SK-N-SH (cell line): Measurements from ENCODE around the gene ANKDD1A. TPM values are rescaled to one million over a fixed set of nuclear protein-coding genes. Genes with fewer than 3 reads are reported as not detected.

ENCODE experiments used
- CTCF ChIA-PET: fragments of 300-600, 350-600 bp; formaldehyde crosslinking; extraction: SDS; loops from one replicate; lab custom pipeline; 2021; lab: Yijun Ruan, JAX
- POLR2A ChIA-PET: fragments of 350-600 bp; sonication (Branson Sonifier 250); formaldehyde crosslinking; extraction: SDS; loops from one replicate; lab custom pipeline; 2020; ENCODE audit warnings: antibody characterized with exemption, inconsistent platforms; lab: Yijun Ruan, JAX
- DNase-seq: peaks from one replicate; pipeline ENCODE4 v3.0.0; 2012
- H2AFZ ChIP-seq: fragments of 200-600 bp; sonication (generic); 2 replicates; pipeline ENCODE4 v1.8.1; 2016; ENCODE audit warnings: antibody characterized with exemption, mild to moderate bottlenecking, low read depth
- H3F3A ChIP-seq: fragments of 200-600 bp; sonication (generic); replicated peaks from 2 replicates; pipeline ENCODE3; 2016; ENCODE audit warnings: antibody characterized with exemption, mild to moderate bottlenecking; ENCODE audit not compliant: insufficient read depth
- H3K27ac ChIP-seq, 2 experiments: fragments of 200-500 bp in 1 of 2; fragments of 200-600 bp in 1 of 2; sonication (Bioruptor generic) in 1 of 2; sonication (generic), shearing (Covaris generic) in 1 of 2; 2 replicates each; pipeline versions ENCODE4 v1.5.1 to v1.6.1; 2014 to 2016; ENCODE audit warnings: low read depth in 2 of 2, inconsistent platforms in 1 of 2, low read length in 1 of 2, mild to moderate bottlenecking in 1 of 2, mixed read lengths in 1 of 2
- H3K27me3 ChIP-seq: fragments of 200-600 bp; sonication (generic), shearing (Covaris generic); 2 replicates; pipeline ENCODE4 v1.6.1; 2016; ENCODE audit warnings: mixed run types; ENCODE audit not compliant: insufficient read depth
- H3K36me3 ChIP-seq, 2 experiments: fragments of 200-500 bp in 1 of 2; fragments of 200-600 bp in 1 of 2; sonication (Bioruptor generic) in 1 of 2; sonication (generic) in 1 of 2; replicated peaks in 1 of 2; 2 replicates each; pipeline versions ENCODE3 to v1.5.1; 2014 to 2016; ENCODE audit warnings: low read length in 1 of 2, mild to moderate bottlenecking in 1 of 2; ENCODE audit not compliant: insufficient read depth in 2 of 2, control insufficient read depth in 1 of 2
- H3K4me1 ChIP-seq, 2 experiments: fragments of 200-500 bp in 1 of 2; fragments of 200-600 bp in 1 of 2; sonication (Bioruptor generic) in 1 of 2; sonication (generic), shearing (Covaris generic) in 1 of 2; 2 replicates each; pipeline versions ENCODE4 v1.5.1 to v1.6.1; 2014 to 2016; ENCODE audit warnings: low read depth in 1 of 2, low read length in 1 of 2, mixed run types in 1 of 2; ENCODE audit not compliant: insufficient read depth in 2 of 2, control insufficient read depth in 1 of 2
- H3K4me2 ChIP-seq: fragments of 200-600 bp; sonication (generic), shearing (Covaris generic); 2 replicates; pipeline ENCODE4 v1.6.1; 2017; ENCODE audit warnings: mixed run types
- H3K4me3 ChIP-seq, 2 experiments: fragments of 200-500 bp in 1 of 2; fragments of 200-600 bp in 1 of 2; sonication (Bioruptor generic) in 1 of 2; sonication (generic), shearing (Covaris generic) in 1 of 2; 2 replicates each; pipeline versions ENCODE4 v1.5.1 to v1.8.1; 2014 to 2016; ENCODE audit warnings: low read depth in 2 of 2, inconsistent platforms in 1 of 2, low read length in 1 of 2, mild to moderate bottlenecking in 1 of 2, mixed read lengths in 1 of 2, moderate library complexity in 1 of 2
- H3K79me2 ChIP-seq: fragments of 200-600 bp; sonication (generic); 2 replicates; pipeline ENCODE4 v1.8.1; 2017; ENCODE audit warnings: mild to moderate bottlenecking; ENCODE audit not compliant: insufficient read depth
- H3K9ac ChIP-seq: fragments of 200-600 bp; sonication (generic); 2 replicates; pipeline ENCODE4 v1.6.1; 2017; ENCODE audit warnings: mixed run types
- H3K9me2 ChIP-seq: fragments of 200-600 bp; sonication (generic); 2 replicates; pipeline ENCODE4 v1.6.1; 2017; ENCODE audit warnings: mixed run types
- H3K9me3 ChIP-seq: fragments of 200-600 bp; sonication (generic); 2 replicates; pipeline ENCODE4 v1.6.1; 2017; ENCODE audit warnings: mixed run types, mild to moderate bottlenecking, moderate library complexity
- H4K20me1 ChIP-seq: fragments of 200-600 bp; sonication (generic); 2 replicates; pipeline ENCODE4 v1.6.1; 2017; ENCODE audit warnings: mild to moderate bottlenecking, mixed run types; ENCODE audit not compliant: insufficient read depth
- CHD2 ChIP-seq: fragments of 150-350 bp; IDR thresholded peaks from 2 replicates; pipeline ENCODE4 v1.6.1; 2018; ENCODE audit warnings: low read length; ENCODE audit not compliant: partially characterized antibody
- CTCF ChIP-seq: fragments of 200-600 bp; sonication (generic); IDR thresholded peaks from 2 replicates; pipeline ENCODE4 v1.6.1; 2017; ENCODE audit warnings: antibody characterized with exemption, mild to moderate bottlenecking, moderate library complexity
- FOXJ3 ChIP-seq: sonication (generic); formaldehyde crosslinking; IDR thresholded peaks from 2 replicates; pipeline ENCODE4 v1.5.1; 2020; ENCODE audit warnings: mild to moderate bottlenecking, missing genetic modification reagents
- FOXM1 ChIP-seq: IDR thresholded peaks from 2 replicates; pipeline ENCODE4 v1.4.0; 2012; ENCODE audit warnings: low read depth, mild to moderate bottlenecking
- GABPA ChIP-seq: IDR thresholded peaks from 2 replicates; pipeline ENCODE4 v1.4.0; 2012; ENCODE audit warnings: low read depth, mild to moderate bottlenecking
- IRF3 ChIP-seq: fragments of 150-350 bp; IDR thresholded peaks from 2 replicates; pipeline ENCODE4 v1.6.1; 2016; ENCODE audit warnings: mild to moderate bottlenecking, low read depth, low read length
- JUND ChIP-seq: IDR thresholded peaks from 2 replicates; pipeline ENCODE4 v1.4.0; 2012
- NFIC ChIP-seq: IDR thresholded peaks from 2 replicates; pipeline ENCODE4 v1.4.0; 2012; ENCODE audit warnings: borderline replicate concordance
- NRF1 ChIP-seq: IDR thresholded peaks from 2 replicates; pipeline ENCODE4 v1.6.1; 2012; ENCODE audit warnings: low read depth, mild to moderate bottlenecking, low read length
- RFX5 ChIP-seq: IDR thresholded peaks from 2 replicates; pipeline ENCODE4 v1.6.1; 2012; ENCODE audit warnings: mild to moderate bottlenecking, improper control_type of control experiment, low read length
- RXRA ChIP-seq: IDR thresholded peaks from 2 replicates; pipeline ENCODE4 v1.4.0; 2012; ENCODE audit warnings: low read depth, mild to moderate bottlenecking, borderline replicate concordance
- SIN3A ChIP-seq: IDR thresholded peaks from 2 replicates; pipeline ENCODE4 v1.6.1; 2012; ENCODE audit warnings: low read depth, mild to moderate bottlenecking, low read length, moderate library complexity, borderline replicate concordance
- TCF12 ChIP-seq: IDR thresholded peaks from 2 replicates; pipeline ENCODE4 v1.4.0; 2012
- USF1 ChIP-seq: IDR thresholded peaks from 2 replicates; pipeline ENCODE4 v1.4.0; 2012; ENCODE audit warnings: low read depth, borderline replicate concordance
- ZBTB33 ChIP-seq: IDR thresholded peaks from 2 replicates; pipeline ENCODE4 v1.4.0; 2012; ENCODE audit warnings: low read depth, borderline replicate concordance
- WGBS: methylation state at CpG from one replicate; pipeline ENCODE4 v1.1.6; 2017; ENCODE audit warnings: low lambda C conversion rate; 5-methylcytosine and 5-hydroxymethylcytosine counted together
- polyA plus RNA-seq, 3 experiments: library from polyadenylated mRNA; depleted of rRNA; stranded (reverse); fragments of >200 nt; gene quantifications; 2 replicates each; pipeline ENCODE4 v1.2.3, GENCODE V29; 2012

Gene ANKDD1A
- polyA plus RNA-seq, 1 of the 3 experiments (the other 2 are of a cell fraction) = 8.6 TPM

- ChIA-PET POLR2A (interaction anchor here (0.6 kb wide), 1 partner anchor 14 kb away, joined by 4 read pairs; no protein-coding TSS in a partner anchor), CTCF (interaction anchor here (1.2 kb wide), 1 partner anchor 17 kb away, joined by 3 read pairs; no protein-coding TSS in a partner anchor)
- H3K9me2 ChIP-seq = no peaks in the 10 kb centered on the region
- H3K4me3 ChIP-seq = no peak overlapping the region
- H3K36me3 ChIP-seq = peaks cover 0 to 3% of the 10 kb centered on the region in 2 experiments
- no peaks in the 10 kb centered on the region for H3K79me2 ChIP-seq
- H3K9ac ChIP-seq = no peak overlapping the region
- no peaks in the 10 kb centered on the region for H4K20me1 ChIP-seq
- TF ChIP-seq RXRA (no peak), NRF1 (no peak), FOXJ3 (CRISPR knock-in tag) (no peak), CTCF (no peak), JUND (no peak), TCF12 (no peak), NFIC (no peak), IRF3 (no peak), USF1 (no peak), SIN3A (no peak), RFX5 (no peak), CHD2 (no peak), FOXM1 (no peak), GABPA (no peak), ZBTB33 (no peak)
- TF ChIP-seq, all 33 proteins: peak for 0
- Histone ChIP-seq H3K27me3 (no peaks in the 10 kb centered on the region), H2AFZ (no peak overlapping the region), H3K4me2 (no peak overlapping the region), H3K4me1 (no peaks in the 10 kb centered on the region), H3K9me3 (no peaks in the 10 kb centered on the region), H3F3A (no peaks in the 10 kb centered on the region), H3K27ac (no peak overlapping the region)
- 67% methylated on average over 4 of the region's 4 CpGs for WGBS
- DNase-seq = no peak
Measured at GRCh38 chr15:64997745-64998375, 86.2 kb downstream of the ANKDD1A start.
